Endothelial cell of umbilical vein (primary cell): ENCODE results near the gene ARHGAP45. TPM values are rescaled to one million over a fixed set of nuclear protein-coding genes. Genes with fewer than 3 reads are reported as not detected.

Source experiments
- BruUV-seq: library from RNA; stranded (reverse); fragments of 400-500 nt; replicated peaks from 2 replicates; lab custom pipeline; 2021; lab: Mats Ljungman, UMichigan
- CTCF ChIA-PET: fragments of 300-600, 350-600 bp; sonication (Branson Sonifier 250); formaldehyde crosslinking; loops from one replicate; lab custom pipeline; 2021; ENCODE audit warnings: antibody characterized with exemption, inconsistent platforms; lab: Charles Lee
- POLR2A ChIA-PET: fragments of 300-600, 350-600 bp; sonication (Branson Sonifier 250); formaldehyde crosslinking; loops from one replicate; lab custom pipeline; 2021; ENCODE audit warnings: antibody characterized with exemption, inconsistent platforms; lab: Charles Lee
- DNase-seq: peaks from one replicate; pipeline ENCODE4 v3.0.0-alpha.2; 2011; ENCODE audit warnings: low read depth, low spot score
- FAIRE-seq: peaks from 2 replicates; lab custom pipeline; 2011; peaks lifted over from hg19 to GRCh38; lab: Jason Lieb, UNC
- H2AFZ ChIP-seq: 2 replicates; pipeline ENCODE4 v1.6.0; 2012; ENCODE audit warnings: low read depth, low read length, control low read depth, inconsistent platforms
- H3K27ac ChIP-seq: 2 replicates; pipeline ENCODE4 v1.5.1; 2011; ENCODE audit warnings: low read depth, mild to moderate bottlenecking, control low read depth, low read length, moderate library complexity; ENCODE audit not compliant: insufficient read depth
- H3K27me3 ChIP-seq, 2 experiments: 2 replicates each; pipeline versions ENCODE4 v1.6.0 to v1.6.1; 2011; ENCODE audit warnings: low read length in 2 of 2, mixed read lengths in 1 of 2; ENCODE audit not compliant: control insufficient read depth in 2 of 2, insufficient read depth in 2 of 2
- H3K36me3 ChIP-seq, 2 experiments: 2 replicates in 1 of 2; 3 replicates in 1 of 2; pipeline ENCODE4 v1.5.1; 2011; ENCODE audit warnings: low read length in 2 of 2, mild to moderate bottlenecking in 1 of 2, moderate library complexity in 1 of 2; ENCODE audit not compliant: control insufficient read depth in 2 of 2, insufficient read depth in 2 of 2; ENCODE audit errors: extremely low read depth in 1 of 2
- H3K4me1 ChIP-seq: 3 replicates; pipeline ENCODE4 v1.5.1; 2011; ENCODE audit warnings: mild to moderate bottlenecking, low read length; ENCODE audit not compliant: control insufficient read depth, insufficient read depth; ENCODE audit errors: extremely low read depth
- H3K4me2 ChIP-seq: 2 replicates; pipeline ENCODE4 v1.6.1; 2011; ENCODE audit warnings: low read length, control low read depth, mixed read lengths; ENCODE audit not compliant: insufficient read depth
- H3K4me3 ChIP-seq, 3 experiments: fragments of 200-600 bp in 1 of 3; sonication (generic), shearing (Covaris generic) in 1 of 3; replicated peaks in 1 of 3; 2 replicates each; pipeline ENCODE4 v1.5.1; 2011 to 2016; ENCODE audit warnings: control low read depth in 3 of 3, low read length in 3 of 3, mild to moderate bottlenecking in 2 of 3, inconsistent platforms in 1 of 3, low read depth in 1 of 3, moderate library complexity in 1 of 3; ENCODE audit not compliant: insufficient read depth in 1 of 3
- H3K79me2 ChIP-seq: 2 replicates; pipeline ENCODE4 v1.6.0; 2012; ENCODE audit warnings: low read length, inconsistent platforms; ENCODE audit not compliant: control insufficient read depth, insufficient read depth
- H3K9ac ChIP-seq: replicated peaks from 2 replicates; pipeline ENCODE3; 2011; ENCODE audit warnings: low read length, control low read depth; ENCODE audit not compliant: insufficient read depth; ENCODE audit errors: extremely low read depth
- H3K9me1 ChIP-seq: replicated peaks from 3 replicates; pipeline ENCODE4 v1.6.0; 2011; ENCODE audit warnings: mild to moderate bottlenecking, low read length; ENCODE audit not compliant: control insufficient read depth, insufficient read depth; ENCODE audit errors: extremely low read depth
- H3K9me3 ChIP-seq: replicated peaks from 2 replicates; pipeline ENCODE4 v1.5.1; 2012; ENCODE audit warnings: low read length, inconsistent platforms; ENCODE audit not compliant: control insufficient read depth, insufficient read depth
- H4K20me1 ChIP-seq: replicated peaks from 2 replicates; pipeline ENCODE3; 2011; ENCODE audit warnings: mild to moderate bottlenecking, low read length; ENCODE audit not compliant: control insufficient read depth, insufficient read depth; ENCODE audit errors: extremely low read depth
- EZH2 ChIP-seq: IDR thresholded peaks from 2 replicates; pipeline ENCODE4 v1.6.1; 2012; ENCODE audit warnings: borderline replicate concordance, low read depth, mild to moderate bottlenecking, moderate library complexity, low read length, inconsistent platforms; ENCODE audit not compliant: severe bottlenecking
- FOS ChIP-seq: IDR thresholded peaks from 2 replicates; pipeline ENCODE4 v1.6.1; 2011; ENCODE audit warnings: mild to moderate bottlenecking, low read length, moderate library complexity, borderline replicate concordance; ENCODE audit not compliant: insufficient read depth
- GATA2 ChIP-seq: IDR thresholded peaks from 2 replicates; pipeline ENCODE4 v1.7.0; 2011; ENCODE audit warnings: low read depth, mild to moderate bottlenecking, moderate library complexity, mixed read lengths, low read length; ENCODE audit not compliant: insufficient read length, insufficient read depth
- JUN ChIP-seq: IDR thresholded peaks from 2 replicates; pipeline ENCODE4 v1.6.1; 2011; ENCODE audit warnings: borderline replicate concordance, low read depth; ENCODE audit not compliant: insufficient read length, insufficient read depth
- MYC ChIP-seq: IDR thresholded peaks from one replicate; pipeline ENCODE4 v1.6.1; 2011; ENCODE audit warnings: mild to moderate bottlenecking, low read depth, low read length
- POLR2A ChIP-seq: IDR thresholded peaks from 2 replicates; pipeline ENCODE4 v1.6.1; 2012; ENCODE audit warnings: low read depth, mild to moderate bottlenecking, control low read depth, low read length
- POLR2AphosphoS5 ChIP-seq: IDR thresholded peaks from 2 replicates; pipeline ENCODE4 v1.6.1; 2012; ENCODE audit warnings: low read depth, mild to moderate bottlenecking, control low read depth, low read length, moderate library complexity; ENCODE audit not compliant: insufficient read depth
- dilution Hi-C: fragments of 300-500 bp; cut with MboI; formaldehyde crosslinking; loops from one replicate; pipeline ENCODE4 v1.15.0; 2019; ENCODE audit warnings: low sequenced_read_pairs; ENCODE audit not compliant: extremely low pct_ligation_motif_present
- intact Hi-C: fragments of 100-400 bp; cut with micrococcal nuclease; formaldehyde crosslinking; loops from one replicate; pipeline ENCODE4 v1.10.0; 2022
- polyA plus RNA-seq, 4 experiments: library from polyadenylated mRNA; depleted of rRNA in 3 of 4; stranded (reverse) in 3 of 4; unstranded in 1 of 4; fragments of >200 nt; gene quantifications; 2 replicates each; pipeline versions ENCODE4 v1.2.1 to v1.2.3, GENCODE V29; 2011 to 2012; ENCODE audit warnings: missing spikeins in 1 of 4
- total RNA-seq: library from RNA; stranded (reverse); gene quantifications from 2 replicates; pipeline ENCODE4 v1.2.3, GENCODE V29; 2021
- TF ChIP-seq, protein P1 (sequence below): IDR thresholded peaks from 2 replicates; pipeline ENCODE4 v1.6.1; 2011; ENCODE audit not compliant: insufficient read depth, insufficient read length
- TF ChIP-seq, protein P2 (sequence below), 2 donors: IDR thresholded peaks; 1 replicate in 1 of 2; 2 replicates in 1 of 2; pipeline ENCODE4 v1.5.1; 2011; ENCODE audit warnings: low read length in 2 of 2, mild to moderate bottlenecking in 2 of 2, moderate library complexity in 2 of 2, control low read depth in 1 of 2, inconsistent platforms in 1 of 2, low read depth in 1 of 2; ENCODE audit not compliant: insufficient read depth in 1 of 2; ENCODE audit errors: extremely low read depth in 1 of 2

The ARHGAP45 gene
- total and polyA plus RNA-seq, 2 donors (not counting 3 experiments of a cell fraction or from before 2014, with no cell fraction given) = 7.5 to 10.4 TPM

DNA sequence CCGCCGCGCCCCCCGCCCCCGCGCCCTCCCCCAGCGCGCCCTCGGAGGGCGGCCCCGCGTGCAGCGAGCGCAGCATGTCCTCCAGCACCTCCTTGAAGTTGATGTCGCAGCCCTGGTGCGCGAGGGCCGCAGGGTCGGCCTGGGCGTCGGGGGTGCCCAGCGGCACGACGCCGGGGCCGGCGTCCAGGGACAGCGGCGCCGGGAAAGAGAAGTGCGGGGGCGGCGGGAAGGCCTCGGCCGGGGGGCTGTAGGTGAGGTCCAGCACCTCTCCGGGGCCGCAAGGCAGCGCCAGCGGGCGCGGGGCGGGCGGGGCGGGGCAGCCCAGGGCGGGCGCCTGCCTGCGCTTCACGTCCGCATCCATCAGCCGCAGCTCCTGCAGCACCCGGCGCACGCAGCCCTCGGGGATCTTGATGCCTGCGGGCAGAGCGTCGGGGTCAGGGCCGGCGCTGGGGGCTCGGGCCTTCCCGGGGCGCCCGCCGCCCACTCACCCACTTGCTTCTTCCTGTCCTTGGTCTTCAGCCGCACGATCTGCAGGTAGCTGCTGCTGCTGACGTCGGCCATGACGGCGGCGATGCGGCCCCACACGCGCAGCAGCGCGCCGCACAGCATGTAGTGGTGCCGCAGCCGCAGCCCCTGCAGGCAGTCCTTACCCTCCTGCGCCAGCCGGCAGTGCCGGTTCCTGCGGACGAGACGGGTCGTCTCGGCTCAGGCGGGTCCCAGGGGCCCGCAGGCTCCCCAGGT is 41.5 kb downstream of the ARHGAP45 start:
- Histone ChIP-seq H3K4me2 (no peak overlapping the region), H3K79me2 (peaks cover 18% of the 10 kb centered on the region), H3K9me1 (no peaks in the 10 kb centered on the region), H2AFZ (no peak overlapping the region), H3K4me3 (no peak overlapping the region), H4K20me1 (no peaks in the 10 kb centered on the region), H3K9me3 (no peaks in the 10 kb centered on the region), H3K36me3 (peaks cover 11 to 34% of the 10 kb centered on the region in 2 experiments), H3K27me3 (no peaks in the 10 kb centered on the region), H3K27ac (no peak overlapping the region), H3K4me1 (peaks cover 5% of the 10 kb centered on the region), H3K9ac (no peak overlapping the region)
- intact Hi-C loops (loop anchor here (10.0 kb wide), 1 partner anchor 174 kb away; no protein-coding TSS in a partner anchor), dilution Hi-C loops (no loop called here)
- no peak for FAIRE-seq
- DNase-seq = no peak
- CTCF ChIA-PET = no interaction called here
- no TSS peak for BruUV-seq
- TF ChIP-seq, protein P1, sequence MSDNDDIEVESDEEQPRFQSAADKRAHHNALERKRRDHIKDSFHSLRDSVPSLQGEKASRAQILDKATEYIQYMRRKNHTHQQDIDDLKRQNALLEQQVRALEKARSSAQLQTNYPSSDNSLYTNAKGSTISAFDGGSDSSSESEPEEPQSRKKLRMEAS = no peak
- TF ChIP-seq JUN (no peak), POLR2AphosphoS5 (peak; percentile 39), MYC (no peak), POLR2A (no peak)
- POLR2A ChIA-PET = no interaction called here

DNA sequence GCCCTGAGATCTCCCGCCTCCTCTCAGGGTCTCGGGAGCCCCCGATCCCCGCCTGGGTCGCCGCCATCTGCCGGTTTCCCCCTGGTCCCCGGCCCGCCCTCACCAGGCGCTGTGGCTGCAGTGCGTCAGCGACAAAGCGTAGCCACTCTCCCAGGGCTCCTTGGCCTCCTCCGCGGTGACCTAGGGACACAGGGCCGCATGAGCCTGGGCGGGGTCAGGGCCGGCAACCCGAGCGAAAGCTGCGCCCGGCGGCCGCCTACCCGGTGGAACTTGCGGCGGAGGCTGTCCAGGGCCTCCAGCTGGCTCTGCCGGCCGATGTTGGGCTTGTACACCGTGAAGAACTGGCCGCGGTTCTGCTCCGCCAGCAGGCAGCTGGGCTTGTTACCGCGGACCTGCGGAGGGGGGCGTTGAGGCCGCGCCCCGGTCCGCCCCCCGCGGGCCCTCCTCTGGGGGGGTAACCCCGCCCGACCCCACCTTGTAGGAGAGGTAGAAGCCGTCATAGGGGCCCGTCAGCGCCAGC is 42.1 kb downstream of the ARHGAP45 start:
- Histone ChIP-seq H3K4me3 (no peak overlapping the region), H4K20me1 (no peaks in the 10 kb centered on the region), H3K9me1 (no peaks in the 10 kb centered on the region), H3K27ac (no peak overlapping the region), H3K36me3 (peaks cover 11 to 36% of the 10 kb centered on the region in 2 experiments), H3K79me2 (peaks cover 18% of the 10 kb centered on the region), H3K9me3 (no peaks in the 10 kb centered on the region), H3K4me2 (no peak overlapping the region), H3K9ac (no peak overlapping the region), H3K27me3 (no peaks in the 10 kb centered on the region), H3K4me1 (peaks cover 9% of the 10 kb centered on the region), H2AFZ (no peak overlapping the region)
- dilution Hi-C loops (no loop called here), intact Hi-C loops (loop anchor here (10.0 kb wide), 1 partner anchor 174 kb away; no protein-coding TSS in a partner anchor)
- FAIRE-seq (no peak), DNase-seq (no peak)
- TSS peak; percentile 20 for BruUV-seq
- TF ChIP-seq, protein P2, sequence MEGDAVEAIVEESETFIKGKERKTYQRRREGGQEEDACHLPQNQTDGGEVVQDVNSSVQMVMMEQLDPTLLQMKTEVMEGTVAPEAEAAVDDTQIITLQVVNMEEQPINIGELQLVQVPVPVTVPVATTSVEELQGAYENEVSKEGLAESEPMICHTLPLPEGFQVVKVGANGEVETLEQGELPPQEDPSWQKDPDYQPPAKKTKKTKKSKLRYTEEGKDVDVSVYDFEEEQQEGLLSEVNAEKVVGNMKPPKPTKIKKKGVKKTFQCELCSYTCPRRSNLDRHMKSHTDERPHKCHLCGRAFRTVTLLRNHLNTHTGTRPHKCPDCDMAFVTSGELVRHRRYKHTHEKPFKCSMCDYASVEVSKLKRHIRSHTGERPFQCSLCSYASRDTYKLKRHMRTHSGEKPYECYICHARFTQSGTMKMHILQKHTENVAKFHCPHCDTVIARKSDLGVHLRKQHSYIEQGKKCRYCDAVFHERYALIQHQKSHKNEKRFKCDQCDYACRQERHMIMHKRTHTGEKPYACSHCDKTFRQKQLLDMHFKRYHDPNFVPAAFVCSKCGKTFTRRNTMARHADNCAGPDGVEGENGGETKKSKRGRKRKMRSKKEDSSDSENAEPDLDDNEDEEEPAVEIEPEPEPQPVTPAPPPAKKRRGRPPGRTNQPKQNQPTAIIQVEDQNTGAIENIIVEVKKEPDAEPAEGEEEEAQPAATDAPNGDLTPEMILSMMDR (IDR thresholded peaks at IDR 0.05; ENCODE audit: extremely low read depth in 1 of 2, insufficient read depth in 1 of 2, low read depth in 1 of 2, low read length in 2 of 2) = no peak
- TF ChIP-seq EZH2 = no peak
- TF ChIP-seq, protein P1 = no peak
- TF ChIP-seq MYC = no peak
- TF ChIP-seq POLR2A = no peak
- no peak for TF ChIP-seq POLR2AphosphoS5
- no peak for TF ChIP-seq FOS
- TF ChIP-seq GATA2 = no peak
- TF ChIP-seq JUN = no peak
- CTCF ChIA-PET = no interaction called here
- POLR2A ChIA-PET = no interaction called here
